OCI-LY3 (cell line): ENCODE results near the gene CDH18.

ENCODE experiments used
- H2AFZ ChIP-seq: fragments of 200-600, 300-600 bp; shearing (Covaris generic); 2 replicates; pipeline ENCODE4 v1.6.0; 2014; ENCODE audit warnings: antibody characterized with exemption, low read depth, low read length
- H3K27ac ChIP-seq: fragments of 200-600, 300-600 bp; sonication (generic); 2 replicates; pipeline ENCODE4 v1.5.1; 2014; ENCODE audit warnings: mild to moderate bottlenecking, low read length, moderate library complexity, mixed read lengths
- H3K27me3 ChIP-seq: fragments of 200-600, 300-600 bp; sonication (generic); 2 replicates; pipeline ENCODE4 v1.6.1; 2014; ENCODE audit warnings: low read depth, low read length, mixed read lengths
- H3K36me3 ChIP-seq: fragments of 200-600, 300-600 bp; sonication (generic); replicated peaks from 2 replicates; pipeline ENCODE3; 2014; ENCODE audit warnings: low read depth, low read length, mixed read lengths
- H3K4me1 ChIP-seq: fragments of 300-600, 200-600 bp; sonication (generic); 2 replicates; pipeline ENCODE4 v1.6.1; 2014; ENCODE audit warnings: low read length, mixed read lengths
- H3K4me2 ChIP-seq: fragments of 200-600, 300-600 bp; sonication (generic); 2 replicates; pipeline ENCODE4 v1.6.1; 2014; ENCODE audit warnings: low read length, mixed read lengths
- H3K4me3 ChIP-seq: fragments of 300-600, 200-600 bp; sonication (generic); 2 replicates; pipeline ENCODE4 v1.5.1; 2014; ENCODE audit warnings: antibody characterized with exemption, mild to moderate bottlenecking, low read length, moderate library complexity
- H3K79me2 ChIP-seq: fragments of 300-600, 200-600 bp; shearing (Covaris generic); 2 replicates; pipeline ENCODE4 v1.6.1; 2014; ENCODE audit warnings: mild to moderate bottlenecking, low read length, mixed read lengths
- H3K9ac ChIP-seq: fragments of 300-600, 200-600 bp; shearing (Covaris generic); 2 replicates; pipeline ENCODE4 v1.6.0; 2014; ENCODE audit warnings: mild to moderate bottlenecking, low read length, moderate library complexity
- H3K9me3 ChIP-seq: fragments of 200-600, 300-600 bp; shearing (Covaris generic); 2 replicates; pipeline ENCODE4 v1.6.1; 2014; ENCODE audit warnings: low read length, mixed read lengths; ENCODE audit not compliant: insufficient read depth
- H4K20me1 ChIP-seq: fragments of 200-600, 300-600 bp; sonication (generic); 2 replicates; pipeline ENCODE4 v1.6.1; 2016; ENCODE audit warnings: low read length, mixed read lengths; ENCODE audit not compliant: insufficient read depth
- CTCF ChIP-seq: fragments of 200-600, 300-600 bp; sonication (generic); IDR thresholded peaks from 2 replicates; pipeline ENCODE4 v1.5.1; 2014; ENCODE audit warnings: antibody characterized with exemption, low read length, low read depth
- EZH2phosphoT487 ChIP-seq: fragments of 200-600 bp; shearing (Covaris generic); IDR thresholded peaks from 2 replicates; pipeline ENCODE4 v1.6.1; 2018; ENCODE audit warnings: antibody characterized with exemption, mixed run types, low read depth

The CDH18 gene

GRCh38 chr5:20032896-20033295, 44.9 kb upstream of the CDH18 start:
- Histone ChIP-seq H3K9ac (no peak overlapping the region), H3K79me2 (no peaks in the 10 kb centered on the region), H3K4me3 (no peak overlapping the region), H3K27ac (no peak overlapping the region), H4K20me1 (no peaks in the 10 kb centered on the region), H2AFZ (peak overlapping the region; percentile 6; the same call in 1 of the 2 replicates), H3K4me1 (no peaks in the 10 kb centered on the region), H3K4me2 (0 out of 2 replicates have a peak overlapping the region, but pooled peaks have one; percentile 15), H3K36me3 (no peaks in the 10 kb centered on the region), H3K9me3 (no peaks in the 10 kb centered on the region), H3K27me3 (no peaks in the 10 kb centered on the region)
- no peak for TF ChIP-seq EZH2phosphoT487
- TF ChIP-seq CTCF, result no peak

- Histone ChIP-seq H3K4me3 (no peak overlapping the region), H3K79me2 (no peaks in the 10 kb centered on the region), H3K4me1 (no peaks in the 10 kb centered on the region), H4K20me1 (no peaks in the 10 kb centered on the region), H3K9me3 (no peaks in the 10 kb centered on the region), H3K36me3 (no peaks in the 10 kb centered on the region), H3K27me3 (no peaks in the 10 kb centered on the region), H3K4me2 (no peak overlapping the region), H2AFZ (no peak overlapping the region), H3K27ac (no peak overlapping the region), H3K9ac (no peak overlapping the region)
- TF ChIP-seq EZH2phosphoT487 (no peak), CTCF (no peak)
Observed at GRCh38 chr5:20030125-20030524, 42.1 kb upstream of the CDH18 start.

- Histone ChIP-seq H3K4me1 (no peaks in the 10 kb centered on the region), H3K4me2 (no peak overlapping the region), H3K4me3 (no peak overlapping the region), H3K9me3 (no peaks in the 10 kb centered on the region), H3K79me2 (no peaks in the 10 kb centered on the region), H3K27me3 (no peaks in the 10 kb centered on the region), H3K9ac (no peak overlapping the region), H3K36me3 (no peaks in the 10 kb centered on the region), H4K20me1 (no peaks in the 10 kb centered on the region), H3K27ac (no peak overlapping the region), H2AFZ (no peak overlapping the region)
- TF ChIP-seq CTCF (no peak), EZH2phosphoT487 (no peak)
Observed at GRCh38 chr5:20029266-20029665, 41.3 kb upstream of the CDH18 start.

DNA sequence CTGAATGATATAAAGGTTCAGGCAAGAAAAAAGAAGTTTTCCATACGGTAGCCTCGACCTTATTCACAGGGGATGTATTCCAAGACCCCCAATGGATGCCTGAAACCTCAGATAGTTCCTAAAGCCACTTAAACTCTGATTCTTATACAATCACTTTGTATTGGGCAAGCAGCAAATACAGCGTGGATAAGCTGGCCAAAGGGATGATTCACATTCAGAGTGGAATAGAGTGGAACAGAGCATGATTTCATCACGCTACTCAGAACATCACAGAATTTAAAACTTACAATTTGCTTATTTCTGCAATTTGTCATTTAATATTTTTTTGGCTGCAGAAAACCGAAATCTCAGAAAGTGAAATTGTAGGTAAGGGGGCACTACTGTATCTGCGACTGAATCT, 40.5 kb upstream of the CDH18 start:
- Histone ChIP-seq H3K4me1 (no peaks in the 10 kb centered on the region), H3K9ac (no peak overlapping the region), H4K20me1 (no peaks in the 10 kb centered on the region), H3K27ac (no peak overlapping the region), H3K27me3 (no peaks in the 10 kb centered on the region), H3K36me3 (no peaks in the 10 kb centered on the region), H2AFZ (no peak overlapping the region), H3K4me3 (no peak overlapping the region), H3K9me3 (no peaks in the 10 kb centered on the region), H3K4me2 (no peak overlapping the region), H3K79me2 (no peaks in the 10 kb centered on the region)
- no peak for TF ChIP-seq CTCF
- no peak for TF ChIP-seq EZH2phosphoT487
